Heart left ventricle (tissue), 16 donors: Measurements from ENCODE around the gene KANSL1. TPM values are rescaled to one million over a fixed set of nuclear protein-coding genes. Genes with fewer than 3 reads are reported as not detected.
A peak's percentile ranks its signal among the peaks of the same experiment; 100 is the strongest.

ENCODE experiments used
- ATAC-seq, 4 donors: fragments of 200-7000 bp; cut with Tn5 transposase; one replicate each; pipeline ENCODE4 v1.9.1; 2020 to 2022; ENCODE audit warnings: moderate library complexity in 4 of 4, mild to moderate bottlenecking in 3 of 4, moderate number of reproducible peaks in 1 of 4
- DNase-seq, 5 donors: peaks; one replicate each; pipeline ENCODE4 v3.0.0-alpha.2; 2020
- H3K27ac ChIP-seq, 12 donors: fragments of 200-600 bp; sonication (generic) in 4 of 12; one replicate each; pipeline versions ENCODE4 v1.5.0 to v1.8.0; 2016 to 2022; ENCODE audit warnings: mild to moderate bottlenecking in 2 of 12
- H3K27me3 ChIP-seq, 9 donors: fragments of 200-600 bp; sonication (generic) in 2 of 9; one replicate each; pipeline versions ENCODE4 v1.5.1 to v1.8.0; 2016 to 2022; ENCODE audit warnings: mild to moderate bottlenecking in 3 of 9
- H3K36me3 ChIP-seq, 9 donors: fragments of 200-600 bp; sonication (generic) in 2 of 9; one replicate each; pipeline versions ENCODE4 v1.5.0 to v1.8.0; 2018 to 2022; ENCODE audit warnings: mild to moderate bottlenecking in 2 of 9
- H3K4me1 ChIP-seq, 12 donors: fragments of 200-600 bp; sonication (generic) in 4 of 12; one replicate each; pipeline versions ENCODE4 v1.5.0 to v1.8.0; 2016 to 2022; ENCODE audit warnings: mild to moderate bottlenecking in 3 of 12
- H3K4me3 ChIP-seq, 12 donors: fragments of 200-600 bp; sonication (generic) in 4 of 12; one replicate each; pipeline versions ENCODE4 v1.5.0 to v1.8.0; 2017 to 2022; ENCODE audit warnings: mild to moderate bottlenecking in 9 of 12, moderate library complexity in 4 of 12
- H3K9me3 ChIP-seq, 12 donors: fragments of 200-600 bp; sonication (generic) in 4 of 12; one replicate each; pipeline versions ENCODE4 v1.5.0 to v1.8.0; 2016 to 2022; ENCODE audit warnings: mild to moderate bottlenecking in 1 of 12
- CTCF ChIP-seq, 12 donors: fragments of 200-600 bp; sonication (generic) in 4 of 12; IDR thresholded peaks; one replicate each; pipeline versions ENCODE4 v1.5.0 to v1.8.0; 2018 to 2022; ENCODE audit warnings: antibody characterized with exemption in 12 of 12, mild to moderate bottlenecking in 5 of 12
- POLR2A ChIP-seq, 2 donors: fragments of 450-650 bp; IDR thresholded peaks; one replicate each; pipeline ENCODE4 v1.6.1; 2017; ENCODE audit warnings: antibody characterized with exemption in 2 of 2, mild to moderate bottlenecking in 2 of 2, moderate library complexity in 2 of 2
- WGBS, 4 donors: extraction: QIAGEN DNeasy Blood & Tissue Kit in 2 of 4; methylation state at CpG; one replicate each; pipeline versions ENCODE4 v1.1.5 to v1.1.7; 2013 to 2018; 5-methylcytosine and 5-hydroxymethylcytosine counted together
- intact Hi-C, 10 donors: fragments of 100-400 bp; cut with DNase I; formaldehyde crosslinking; loops; one replicate each; pipeline versions ENCODE4 v1.11.1 to v1.14.2; 2022
- polyA plus RNA-seq, 2 donors: library from polyadenylated mRNA; stranded (reverse); fragments of 200-250 nt; gene quantifications; one replicate each; pipeline ENCODE4 v1.2.3, GENCODE V29; 2013
- total RNA-seq, 9 donors: library from RNA; depleted of rRNA in 2 of 9; stranded (reverse); fragments of >200 nt in 2 of 9; fragmentation: NEBNext Ultra II Directional in 3 of 9; extraction: Animal tissue kit (Norgen Biotek cat#: 25700) in 3 of 9; gene quantifications; one replicate each; pipeline versions ENCODE4 v1.1.0 to v1.2.4, GENCODE V29; 2016 to 2023
- donor health status: ischemic (EF 13 %, LVEDD 7.1; RV severe dilation, severe dysfunction).
- donor health status: healthy with polysubstance abuse.
- donor health status: DM: no; HTN: yes; CAD: no.
- donor health status: DM: no; HTN: no; CAD: no.
- donor health status: ischemic (EF 25% LVEDD 6.9; RV normal size, moderate dysfunction).
- donor health status: ischemic (EF 25% LVEDD 5.7; RV mildly dilated, moderate dysfunction).
- donor health status: healthy.
- donor health status: DM: yes; HTN: yes; CAD: no.
- donor health status: ischemic (EF 35%, LVEDD 5.7; RV mildly dilated, moderate dysfunction).
- donor health status: nonischemic (EF 11% LVEDD 7.7; RV severe dilation, severe dysfunction).
- donor health status: DM: yes; HTN: yes; CAD: no.
- donor health status: PGD.
- donor health status: ischemic (EF 29% LVEDD 5.4; RV normal size, mild dysfunction).
- donor health status: nonischemic (EF 23%, LVEDD 6.1; RV moderate dilation, normal function).

Gene KANSL1
- total and polyA plus RNA-seq, 11 donors = 13.7 to 57.2 (median 28.9) TPM

- Histone ChIP-seq H3K4me1 (peaks cover 0 to 38% (median 14%) of the 10 kb centered on the region in 12 donors), H3K27me3 (no peaks in the 10 kb centered on the region), H3K9me3 (no peaks in the 10 kb centered on the region), H3K36me3 (peaks cover 0 to 95% (median 66%) of the 10 kb centered on the region in 9 donors), H3K27ac (peak overlapping the region in 8 of 12 donors; percentile 1 to 55 (median 34)), H3K4me3 (no peak overlapping the region)
- 40 to 56% (median 43%) methylated on average over 5 of the region's 5 CpGs for WGBS, 4 donors
- DNase-seq (peak in 3 of 5 donors; percentile 53 to 69 (median 66)), ATAC-seq (peak; percentile 57 to 74 (median 68))
- intact Hi-C loops = loop anchor here in 8 of 10 donors (5.0 to 10.0 kb wide), 4 partner anchors 37 to 173 kb away; partner anchors contain the start of gene KANSL1 (in 3 of the 8)
- no peak for TF ChIP-seq CTCF (IDR thresholded peaks at IDR 0.05)
- TF ChIP-seq POLR2A (IDR thresholded peaks at IDR 0.05) = no peak
Observed at GRCh38 chr17:46039592-46040186, 153.5 kb downstream of the KANSL1 start.

DNA sequence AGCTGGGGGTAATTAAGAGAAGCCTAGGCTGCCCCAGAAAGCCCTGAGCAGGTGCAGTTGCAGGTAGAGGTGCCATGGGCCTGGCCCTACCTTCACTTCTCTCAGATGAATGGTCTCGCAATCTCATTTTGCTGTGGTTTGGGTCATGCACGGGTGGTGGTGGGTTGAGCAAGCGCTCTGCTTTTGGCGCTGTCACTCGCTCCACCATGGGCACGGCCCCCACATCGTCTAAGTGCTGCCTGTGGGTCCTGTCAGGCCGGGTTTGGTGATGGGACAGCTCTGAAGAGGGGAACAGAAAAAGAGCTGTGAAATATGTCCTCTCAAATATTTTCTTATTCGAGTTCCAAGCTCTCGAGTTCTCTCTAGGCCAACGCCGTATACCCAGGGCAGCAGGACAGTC, 154.3 kb downstream of the KANSL1 start:
- no peaks in the 10 kb centered on the region for H3K27me3 ChIP-seq
- DNase-seq (no peak), ATAC-seq (peak in 1 of 4 donors; percentile 16)
- no peaks in the 10 kb centered on the region for H3K9me3 ChIP-seq
- H3K4me1 ChIP-seq = peaks cover 0 to 30% (median 8%) of the 10 kb centered on the region in 12 donors
- H3K27ac ChIP-seq = peak overlapping the region in 5 of 12 donors; percentile 22 to 55 (median 38)
- 92 to 93% (median 92%) methylated on average over 12 of the region's 12 CpGs for WGBS, 4 donors
- TF ChIP-seq CTCF (IDR thresholded peaks at IDR 0.05) (no peak), POLR2A (IDR thresholded peaks at IDR 0.05) (no peak)
- intact Hi-C loops = loop anchor here in 1 of 10 donors (10.0 kb wide), 1 partner anchor 64 kb away; no protein-coding TSS in a partner anchor
- H3K36me3 ChIP-seq = peaks cover 0 to 96% (median 74%) of the 10 kb centered on the region in 9 donors
- H3K4me3 ChIP-seq = no peak overlapping the region

- Histone ChIP-seq H3K27me3 (no peaks in the 10 kb centered on the region), H3K4me1 (peaks cover 0 to 25% (median 6%) of the 10 kb centered on the region in 12 donors), H3K4me3 (no peak overlapping the region), H3K9me3 (no peaks in the 10 kb centered on the region), H3K27ac (peak overlapping the region in 1 of 12 donors; percentile 22), H3K36me3 (peaks cover 0 to 98% (median 78%) of the 10 kb centered on the region in 9 donors)
- whole genome bisulfite sequencing, 4 donors = 85 to 91% (median 86%) methylated on average over 6 of the region's 6 CpGs
- ATAC-seq (peak in 2 of 4 donors; percentile 4 to 31), DNase-seq (no peak)
- intact Hi-C loops = loop anchor here in 1 of 10 donors (10.0 kb wide), 1 partner anchor 64 kb away; no protein-coding TSS in a partner anchor
- TF ChIP-seq POLR2A (IDR thresholded peaks at IDR 0.05) (no peak), CTCF (IDR thresholded peaks at IDR 0.05) (no peak)
Observed at GRCh38 chr17:46038414-46038813, 154.8 kb downstream of the KANSL1 start.

DNA sequence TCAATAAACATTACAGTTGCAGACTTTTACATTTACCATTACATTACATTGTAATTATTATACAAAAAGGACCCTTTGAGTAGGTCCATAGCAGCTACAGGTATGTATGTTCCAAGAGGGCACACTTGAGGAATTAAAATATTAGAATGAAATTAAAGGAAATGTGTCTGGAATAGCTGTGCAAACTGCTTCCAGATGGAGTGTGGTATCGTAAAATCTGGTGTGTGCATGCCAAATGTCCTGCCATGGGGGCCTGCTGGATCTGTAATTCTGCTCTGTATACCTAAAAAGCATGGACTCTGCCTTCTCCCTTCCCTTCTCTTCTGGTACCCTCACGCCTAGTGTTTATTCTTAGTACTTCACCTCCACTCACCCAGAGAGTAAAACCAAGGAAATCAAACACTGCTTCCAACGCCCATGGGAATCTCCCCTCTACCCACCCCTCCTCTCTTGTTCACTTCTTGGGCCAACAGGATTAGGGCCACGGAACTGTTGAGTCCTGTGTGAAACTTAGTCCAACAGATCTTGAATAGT, 155.4 kb downstream of the KANSL1 start:
- Histone ChIP-seq H3K9me3 (no peaks in the 10 kb centered on the region), H3K27me3 (no peaks in the 10 kb centered on the region), H3K4me1 (peaks cover 0 to 24% (median 4%) of the 10 kb centered on the region in 12 donors), H3K36me3 (peaks cover 0 to 98% (median 78%) of the 10 kb centered on the region in 9 donors), H3K27ac (no peak overlapping the region), H3K4me3 (no peak overlapping the region)
- WGBS, 4 donors = 76 to 85% (median 81%) methylated on average over 4 of the region's 4 CpGs
- no peak for ATAC-seq
- intact Hi-C loops = loop anchor here in 1 of 10 donors (10.0 kb wide), 1 partner anchor 63 kb away; no protein-coding TSS in a partner anchor
- no peak for DNase-seq
- TF ChIP-seq CTCF (IDR thresholded peaks at IDR 0.05) = no peak
- no peak for TF ChIP-seq POLR2A (IDR thresholded peaks at IDR 0.05)
